ENCODE results near the gene REC8.

The REC8 gene

DNA sequence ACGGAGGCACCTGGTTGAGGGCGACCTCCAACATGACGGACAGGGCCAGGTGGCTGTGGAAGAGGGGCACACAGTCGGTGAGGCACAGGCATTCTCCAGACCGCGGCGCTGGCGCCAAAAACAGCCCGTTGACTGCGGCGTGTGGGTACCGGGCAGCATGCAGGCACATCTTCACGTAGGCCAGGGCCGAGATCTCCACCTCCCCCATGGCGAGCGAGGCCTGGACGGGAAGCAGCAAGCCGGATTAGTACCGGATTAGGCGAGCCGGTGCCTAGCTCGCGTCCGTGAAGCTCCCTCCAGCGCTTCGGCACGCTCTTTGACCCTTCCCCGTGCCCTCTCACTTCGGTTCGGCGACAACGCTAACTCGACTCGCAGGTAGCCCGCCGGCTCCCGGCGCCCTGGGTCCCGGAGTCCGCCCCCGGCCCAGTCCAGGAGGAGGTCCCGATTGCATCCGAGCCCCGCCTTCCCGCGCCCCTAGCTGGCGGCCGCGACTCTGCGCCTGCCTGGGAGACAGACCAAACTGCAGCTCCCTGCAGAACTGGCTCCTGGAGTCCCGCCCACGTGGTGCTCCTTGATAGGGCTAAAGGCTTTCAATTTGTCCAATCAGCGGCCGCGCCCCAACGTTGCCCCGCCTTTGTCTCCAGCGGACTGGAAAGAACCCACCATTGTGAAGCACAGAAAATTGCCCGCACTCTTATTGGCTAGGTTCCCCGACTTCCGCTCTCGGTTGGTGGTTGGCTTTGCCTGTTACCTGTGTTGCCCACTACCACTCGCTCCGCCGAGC is 30.6 kb upstream of the REC8 start, which contains the start of gene EMC9:
TSS of gene EMC9 (minus strand) at position 495 of the 784 bp plus-strand sequence. CDS start at position 208, 287 bp downstream.
- H4K5ac ChIP-seq (ENCODE audit: low read length), result no peak within 1 kb of the TSS
- peak within 1 kb of the TSS; percentile 91 for H3K4me2 ChIP-seq (ENCODE audit: low read length)
- peaks cover 13% of the 10 kb centered on the region for H3K79me2 ChIP-seq (ENCODE audit: control insufficient read depth, insufficient read depth, low read length)
- H3K4ac ChIP-seq (ENCODE audit: low read depth, low read length), result peak within 1 kb of the TSS; percentile 49
- peaks cover 5% of the 10 kb centered on the region for H3K36me3 ChIP-seq (ENCODE audit: control insufficient read depth, insufficient read depth, low read length)
- H3K56ac ChIP-seq (ENCODE audit: low read length), result peak within 1 kb of the TSS; percentile 100
- H2AK5ac ChIP-seq (ENCODE audit: low read length), result peak within 1 kb of the TSS; percentile 64
- peak; percentile 100 for DNase-seq
- H2BK120ac ChIP-seq (ENCODE audit: low read depth, low read length), result no peak within 1 kb of the TSS
- WGBS (ENCODE audit: extremely low coverage, insufficient coverage, low lambda C conversion rate), result no CpG with 5 or more reads among the region's 65 CpGs
- H3K23ac ChIP-seq (ENCODE audit: low read length), result peak within 1 kb of the TSS; percentile 74
- H3K4me3 ChIP-seq (ENCODE audit: low read length), result peak within 1 kb of the TSS; percentile 98
- H3K27me3 ChIP-seq (ENCODE audit: insufficient read depth, low read length, poor library complexity), result no peaks in the 10 kb centered on the region
- peaks cover 9% of the 10 kb centered on the region for H3K4me1 ChIP-seq (ENCODE audit: control insufficient read depth, low read depth, low read length)
- H3K79me1 ChIP-seq (ENCODE audit: low read length), result peaks cover 13% of the 10 kb centered on the region
- H2BK15ac ChIP-seq (replicated peaks; ENCODE audit: low read depth), result no peak within 1 kb of the TSS
- peak within 1 kb of the TSS; percentile 99 for H2BK5ac ChIP-seq (ENCODE audit: low read length)
- H3K18ac ChIP-seq (ENCODE audit: low read length), result peak within 1 kb of the TSS; percentile 63
- peak within 1 kb of the TSS; percentile 31 for H4K8ac ChIP-seq (ENCODE audit: low read depth, low read length)
- H3K9ac ChIP-seq (ENCODE audit: low read length), result peak within 1 kb of the TSS; percentile 100
- H3K27ac ChIP-seq (ENCODE audit: low read depth, low read length), result peak within 1 kb of the TSS; percentile 95

DNA sequence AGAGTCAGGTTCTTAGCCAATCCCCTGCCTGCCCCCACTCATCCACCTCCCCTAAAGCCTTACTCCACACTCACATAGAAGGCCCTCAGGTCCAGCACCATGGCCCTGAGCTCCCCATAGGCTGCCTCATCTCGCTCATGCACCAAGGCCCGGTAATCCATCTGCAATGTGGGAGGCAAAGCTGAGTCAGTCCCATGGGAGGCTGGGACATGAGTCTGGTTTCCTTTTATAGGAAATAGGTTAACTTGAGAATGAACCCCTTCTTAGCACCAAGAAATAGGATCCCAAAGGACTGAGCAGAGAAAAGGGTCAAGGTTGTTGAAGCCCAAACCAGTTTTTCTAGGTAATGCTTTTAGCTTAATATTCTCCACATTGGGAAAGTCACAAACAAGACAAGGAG is 28.4 kb upstream of the REC8 start:
- H3K36me3 ChIP-seq (ENCODE audit: control insufficient read depth, insufficient read depth, low read length), result peaks cover 4% of the 10 kb centered on the region
- H4K8ac ChIP-seq (ENCODE audit: low read depth, low read length), result no peak overlapping the region
- H2BK120ac ChIP-seq (ENCODE audit: low read depth, low read length), result no peak overlapping the region
- H2AK5ac ChIP-seq (ENCODE audit: low read length), result no peak overlapping the region
- peaks cover 21% of the 10 kb centered on the region for H3K79me1 ChIP-seq (ENCODE audit: low read length)
- no peak overlapping the region for H3K27ac ChIP-seq (ENCODE audit: low read depth, low read length)
- H3K79me2 ChIP-seq (ENCODE audit: control insufficient read depth, insufficient read depth, low read length), result peaks cover 24% of the 10 kb centered on the region
- no peaks in the 10 kb centered on the region for H3K27me3 ChIP-seq (ENCODE audit: insufficient read depth, low read length, poor library complexity)
- H3K9ac ChIP-seq (ENCODE audit: low read length), result no peak overlapping the region
- H3K4me3 ChIP-seq (ENCODE audit: low read length), result no peak overlapping the region
- no peak overlapping the region for H2BK5ac ChIP-seq (ENCODE audit: low read length)
- H3K18ac ChIP-seq (ENCODE audit: low read length), result no peak overlapping the region
- H3K56ac ChIP-seq (ENCODE audit: low read length), result no peak overlapping the region
- no peak overlapping the region for H3K4me2 ChIP-seq (ENCODE audit: low read length)
- no peak overlapping the region for H3K4ac ChIP-seq (ENCODE audit: low read depth, low read length)
- H3K4me1 ChIP-seq (ENCODE audit: control insufficient read depth, low read depth, low read length), result peaks cover 10% of the 10 kb centered on the region
- H3K23ac ChIP-seq (ENCODE audit: low read length), result no peak overlapping the region
- no peak for DNase-seq
- no CpG with 5 or more reads among the region's 2 CpGs for WGBS (ENCODE audit: extremely low coverage, insufficient coverage, low lambda C conversion rate)
- H2BK15ac ChIP-seq (replicated peaks; ENCODE audit: low read depth), result no peak overlapping the region
- H4K5ac ChIP-seq (ENCODE audit: low read length), result no peak overlapping the region

DNA sequence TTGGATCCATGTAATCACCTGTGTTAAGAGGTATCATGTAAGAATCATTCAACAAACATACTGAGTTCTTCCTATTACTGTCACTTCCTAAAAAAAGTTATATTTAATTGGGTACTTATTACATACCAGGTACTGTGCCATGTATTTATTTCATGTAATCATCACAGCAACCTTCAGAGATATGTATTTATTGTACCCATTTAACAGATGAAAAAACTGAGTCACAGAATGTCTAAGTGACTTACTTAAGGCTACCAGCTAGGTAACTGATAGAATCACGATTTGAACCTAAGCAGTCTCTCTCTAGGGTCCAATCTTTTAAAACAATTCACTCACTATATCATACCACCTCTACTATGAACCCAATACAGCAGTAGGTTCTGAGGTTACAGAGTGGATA is 27.4 kb upstream of the REC8 start:
- H3K9ac ChIP-seq (ENCODE audit: low read length), result no peak overlapping the region
- peaks cover 21% of the 10 kb centered on the region for H3K79me1 ChIP-seq (ENCODE audit: low read length)
- no peak overlapping the region for H2BK120ac ChIP-seq (ENCODE audit: low read depth, low read length)
- no peak overlapping the region for H3K56ac ChIP-seq (ENCODE audit: low read length)
- peaks cover 3% of the 10 kb centered on the region for H3K36me3 ChIP-seq (ENCODE audit: control insufficient read depth, insufficient read depth, low read length)
- no peak overlapping the region for H2BK5ac ChIP-seq (ENCODE audit: low read length)
- H3K4ac ChIP-seq (ENCODE audit: low read depth, low read length), result no peak overlapping the region
- H3K4me2 ChIP-seq (ENCODE audit: low read length), result no peak overlapping the region
- no peak overlapping the region for H3K23ac ChIP-seq (ENCODE audit: low read length)
- no peak overlapping the region for H3K27ac ChIP-seq (ENCODE audit: low read depth, low read length)
- no peak overlapping the region for H3K4me3 ChIP-seq (ENCODE audit: low read length)
- H3K18ac ChIP-seq (ENCODE audit: low read length), result no peak overlapping the region
- no CpG with 5 or more reads among the region's 1 CpG for WGBS (ENCODE audit: extremely low coverage, insufficient coverage, low lambda C conversion rate)
- H3K79me2 ChIP-seq (ENCODE audit: control insufficient read depth, insufficient read depth, low read length), result peaks cover 23% of the 10 kb centered on the region
- no peak overlapping the region for H2BK15ac ChIP-seq (replicated peaks; ENCODE audit: low read depth)
- no peak for DNase-seq
- no peak overlapping the region for H4K5ac ChIP-seq (ENCODE audit: low read length)
- no peaks in the 10 kb centered on the region for H3K27me3 ChIP-seq (ENCODE audit: insufficient read depth, low read length, poor library complexity)
- H4K8ac ChIP-seq (ENCODE audit: low read depth, low read length), result no peak overlapping the region
- peaks cover 10% of the 10 kb centered on the region for H3K4me1 ChIP-seq (ENCODE audit: control insufficient read depth, low read depth, low read length)
- no peak overlapping the region for H2AK5ac ChIP-seq (ENCODE audit: low read length)

GRCh38 chr14:24145219-24145618 is 26.7 kb upstream of the REC8 start:
- DNase-seq, result no peak
- no peak overlapping the region for H3K4me3 ChIP-seq (ENCODE audit: low read length)
- H4K8ac ChIP-seq (ENCODE audit: low read depth, low read length), result no peak overlapping the region
- no peak overlapping the region for H2BK15ac ChIP-seq (replicated peaks; ENCODE audit: low read depth)
- H3K4me1 ChIP-seq (ENCODE audit: control insufficient read depth, low read depth, low read length), result peaks cover 8% of the 10 kb centered on the region
- no peak overlapping the region for H2BK5ac ChIP-seq (ENCODE audit: low read length)
- H3K9ac ChIP-seq (ENCODE audit: low read length), result peak overlapping the region; percentile 92
- no peaks in the 10 kb centered on the region for H3K27me3 ChIP-seq (ENCODE audit: insufficient read depth, low read length, poor library complexity)
- H3K79me1 ChIP-seq (ENCODE audit: low read length), result peaks cover 22% of the 10 kb centered on the region
- no CpG with 5 or more reads among the region's 2 CpGs for WGBS (ENCODE audit: extremely low coverage, insufficient coverage, low lambda C conversion rate)
- no peak overlapping the region for H4K5ac ChIP-seq (ENCODE audit: low read length)
- no peak overlapping the region for H3K23ac ChIP-seq (ENCODE audit: low read length)
- peaks cover 1% of the 10 kb centered on the region for H3K36me3 ChIP-seq (ENCODE audit: control insufficient read depth, insufficient read depth, low read length)
- no peak overlapping the region for H3K4ac ChIP-seq (ENCODE audit: low read depth, low read length)
- peaks cover 19% of the 10 kb centered on the region for H3K79me2 ChIP-seq (ENCODE audit: control insufficient read depth, insufficient read depth, low read length)
- no peak overlapping the region for H2BK120ac ChIP-seq (ENCODE audit: low read depth, low read length)
- peak overlapping the region; percentile 40 for H3K56ac ChIP-seq (ENCODE audit: low read length)
- no peak overlapping the region for H3K4me2 ChIP-seq (ENCODE audit: low read length)
- H2AK5ac ChIP-seq (ENCODE audit: low read length), result no peak overlapping the region
- H3K18ac ChIP-seq (ENCODE audit: low read length), result no peak overlapping the region
- H3K27ac ChIP-seq (ENCODE audit: low read depth, low read length), result no peak overlapping the region

- WGBS (ENCODE audit: extremely low coverage, insufficient coverage, low lambda C conversion rate), result no CpG with 5 or more reads among the region's 9 CpGs
- Histone ChIP-seq H2BK5ac (ENCODE audit: low read length) (peak overlapping the region; percentile 47), H4K5ac (ENCODE audit: low read length) (no peak overlapping the region)
Observed at GRCh38 chr14:24145690-24146452, 26.0 kb upstream of the REC8 start.

More at GRCh38 chr14:24145690-24146452, 26.0 kb upstream of the REC8 start:
- no peak overlapping the region for H3K4ac ChIP-seq (ENCODE audit: low read depth, low read length)
- peak overlapping the region; percentile 92 for H3K9ac ChIP-seq (ENCODE audit: low read length)
- H2BK120ac ChIP-seq (ENCODE audit: low read depth, low read length), result no peak overlapping the region
- no peak overlapping the region for H3K23ac ChIP-seq (ENCODE audit: low read length)
- H3K56ac ChIP-seq (ENCODE audit: low read length), result peak overlapping the region; percentile 96
- H3K18ac ChIP-seq (ENCODE audit: low read length), result no peak overlapping the region
- peaks cover 3% of the 10 kb centered on the region for H3K36me3 ChIP-seq (ENCODE audit: control insufficient read depth, insufficient read depth, low read length)
- H2AK5ac ChIP-seq (ENCODE audit: low read length), result no peak overlapping the region
- H3K4me3 ChIP-seq (ENCODE audit: low read length), result peak overlapping the region; percentile 64
- peaks cover 8% of the 10 kb centered on the region for H3K4me1 ChIP-seq (ENCODE audit: control insufficient read depth, low read depth, low read length)
- no peaks in the 10 kb centered on the region for H3K27me3 ChIP-seq (ENCODE audit: insufficient read depth, low read length, poor library complexity)
- no peak overlapping the region for H2BK15ac ChIP-seq (replicated peaks; ENCODE audit: low read depth)
- no peak overlapping the region for H3K27ac ChIP-seq (ENCODE audit: low read depth, low read length)
- peaks cover 16% of the 10 kb centered on the region for H3K79me2 ChIP-seq (ENCODE audit: control insufficient read depth, insufficient read depth, low read length)
- H4K8ac ChIP-seq (ENCODE audit: low read depth, low read length), result no peak overlapping the region
- peak overlapping the region; percentile 98 for H3K4me2 ChIP-seq (ENCODE audit: low read length)
- no peak for DNase-seq
- H3K79me1 ChIP-seq (ENCODE audit: low read length), result peaks cover 22% of the 10 kb centered on the region

All from mesendoderm (in vitro differentiated cells).